Measurements from ENCODE around the gene RABGAP1L. TPM values are rescaled to one million over a fixed set of nuclear protein-coding genes. Genes with fewer than 3 reads are reported as not detected.

Gene RABGAP1L
- total and polyA plus RNA-seq, 2 donors from 2014 or later, result 16.2 to 48.5 TPM

GRCh38 chr1:174428033-174428432 lies 268.7 kb downstream of the RABGAP1L start:
- Histone ChIP-seq H3K9ac (ENCODE audit: low read length in 3 of 3) (no peak overlapping the region), H3K27me3 (ENCODE audit: control insufficient read depth, insufficient read depth, low read length) (no peaks in the 10 kb centered on the region), H3K36me3 (ENCODE audit: control insufficient read depth in 2 of 3, insufficient read depth in 3 of 3, low read length in 3 of 3) (no peaks in the 10 kb centered on the region), H3K4me3 (ENCODE audit: low read length in 3 of 3) (no peak overlapping the region), H3K27ac (ENCODE audit: low read depth in 2 of 2, low read length in 2 of 2) (no peak overlapping the region), H3K4me1 (ENCODE audit: control insufficient read depth in 2 of 3, insufficient read depth in 2 of 3, low read depth in 1 of 3, low read length in 3 of 3) (no peaks in the 10 kb centered on the region), H3K9me3 (ENCODE audit: control insufficient read depth in 2 of 3, insufficient read depth in 1 of 3, low read length in 3 of 3) (no peaks in the 10 kb centered on the region)
- FAIRE-seq (no peak), DNase-seq (no peak)
- intact Hi-C loops (cut with DNase I), result no loop called here
- TF ChIP-seq CTCF (IDR thresholded peaks at IDR 0.05; ENCODE audit: borderline replicate concordance, extremely low read depth, insufficient read depth), result no peak

GRCh38 chr1:174428739-174429138 lies 269.4 kb downstream of the RABGAP1L start:
- H3K4me1 ChIP-seq (ENCODE audit: control insufficient read depth in 2 of 3, insufficient read depth in 2 of 3, low read depth in 1 of 3, low read length in 3 of 3), result no peaks in the 10 kb centered on the region
- FAIRE-seq, result peak; percentile 13
- DNase-seq, result no peak
- no peaks in the 10 kb centered on the region for H3K27me3 ChIP-seq (ENCODE audit: control insufficient read depth, insufficient read depth, low read length)
- no peaks in the 10 kb centered on the region for H3K36me3 ChIP-seq (ENCODE audit: control insufficient read depth in 2 of 3, insufficient read depth in 3 of 3, low read length in 3 of 3)
- TF ChIP-seq CTCF (IDR thresholded peaks at IDR 0.05; ENCODE audit: borderline replicate concordance, extremely low read depth, insufficient read depth), result no peak
- H3K9ac ChIP-seq (ENCODE audit: low read length in 3 of 3), result no peak overlapping the region
- H3K27ac ChIP-seq (ENCODE audit: low read depth in 2 of 2, low read length in 2 of 2), result no peak overlapping the region
- intact Hi-C loops (cut with DNase I), result no loop called here
- no peak overlapping the region for H3K4me3 ChIP-seq (ENCODE audit: low read length in 3 of 3)
- no peaks in the 10 kb centered on the region for H3K9me3 ChIP-seq (ENCODE audit: control insufficient read depth in 2 of 3, insufficient read depth in 1 of 3, low read length in 3 of 3)

- no peak overlapping the region for H3K27ac ChIP-seq (ENCODE audit: low read depth in 2 of 2, low read length in 2 of 2)
- H3K27me3 ChIP-seq (ENCODE audit: control insufficient read depth, insufficient read depth, low read length), result no peaks in the 10 kb centered on the region
- intact Hi-C loops (cut with DNase I), result no loop called here
- H3K9ac ChIP-seq (ENCODE audit: low read length in 3 of 3), result no peak overlapping the region
- H3K9me3 ChIP-seq (ENCODE audit: control insufficient read depth in 2 of 3, insufficient read depth in 1 of 3, low read length in 3 of 3), result no peaks in the 10 kb centered on the region
- H3K36me3 ChIP-seq (ENCODE audit: control insufficient read depth in 2 of 3, insufficient read depth in 3 of 3, low read length in 3 of 3), result no peaks in the 10 kb centered on the region
- DNase-seq (no peak), FAIRE-seq (no peak)
- no peaks in the 10 kb centered on the region for H3K4me1 ChIP-seq (ENCODE audit: control insufficient read depth in 2 of 3, insufficient read depth in 2 of 3, low read depth in 1 of 3, low read length in 3 of 3)
- H3K4me3 ChIP-seq (ENCODE audit: low read length in 3 of 3), result no peak overlapping the region
- no peak for TF ChIP-seq CTCF (IDR thresholded peaks at IDR 0.05; ENCODE audit: borderline replicate concordance, extremely low read depth, insufficient read depth)
Observed at GRCh38 chr1:174433451-174433850, 274.1 kb downstream of the RABGAP1L start.

GRCh38 chr1:174445351-174445750 lies 286.0 kb downstream of the RABGAP1L start:
- intact Hi-C loops (cut with DNase I), result no loop called here
- FAIRE-seq, result no peak
- Histone ChIP-seq H3K4me3 (ENCODE audit: low read length in 3 of 3) (no peak overlapping the region), H3K9me3 (ENCODE audit: control insufficient read depth in 2 of 3, insufficient read depth in 1 of 3, low read length in 3 of 3) (no peaks in the 10 kb centered on the region), H3K4me1 (ENCODE audit: control insufficient read depth in 2 of 3, insufficient read depth in 2 of 3, low read depth in 1 of 3, low read length in 3 of 3) (peaks cover 0 to 2% (median 0%) of the 10 kb centered on the region in 3 donors), H3K27ac (ENCODE audit: low read depth in 2 of 2, low read length in 2 of 2) (no peak overlapping the region), H3K9ac (ENCODE audit: low read length in 3 of 3) (no peak overlapping the region), H3K27me3 (ENCODE audit: control insufficient read depth, insufficient read depth, low read length) (no peaks in the 10 kb centered on the region), H3K36me3 (ENCODE audit: control insufficient read depth in 2 of 3, insufficient read depth in 3 of 3, low read length in 3 of 3) (no peaks in the 10 kb centered on the region)
- no peak for TF ChIP-seq CTCF (IDR thresholded peaks at IDR 0.05; ENCODE audit: borderline replicate concordance, extremely low read depth, insufficient read depth)
- DNase-seq, result no peak
